HL-60/S4 (cell line): ENCODE measurements around the gene TEX51.

Experiments
- in situ Hi-C: fragments of 300-500 bp; cut with MboI; formaldehyde crosslinking; loops from 2 replicates; pipeline ENCODE4 v1.14.3; 2022; ENCODE audit warnings: low sequenced_read_pairs

TEX51 gene

DNA sequence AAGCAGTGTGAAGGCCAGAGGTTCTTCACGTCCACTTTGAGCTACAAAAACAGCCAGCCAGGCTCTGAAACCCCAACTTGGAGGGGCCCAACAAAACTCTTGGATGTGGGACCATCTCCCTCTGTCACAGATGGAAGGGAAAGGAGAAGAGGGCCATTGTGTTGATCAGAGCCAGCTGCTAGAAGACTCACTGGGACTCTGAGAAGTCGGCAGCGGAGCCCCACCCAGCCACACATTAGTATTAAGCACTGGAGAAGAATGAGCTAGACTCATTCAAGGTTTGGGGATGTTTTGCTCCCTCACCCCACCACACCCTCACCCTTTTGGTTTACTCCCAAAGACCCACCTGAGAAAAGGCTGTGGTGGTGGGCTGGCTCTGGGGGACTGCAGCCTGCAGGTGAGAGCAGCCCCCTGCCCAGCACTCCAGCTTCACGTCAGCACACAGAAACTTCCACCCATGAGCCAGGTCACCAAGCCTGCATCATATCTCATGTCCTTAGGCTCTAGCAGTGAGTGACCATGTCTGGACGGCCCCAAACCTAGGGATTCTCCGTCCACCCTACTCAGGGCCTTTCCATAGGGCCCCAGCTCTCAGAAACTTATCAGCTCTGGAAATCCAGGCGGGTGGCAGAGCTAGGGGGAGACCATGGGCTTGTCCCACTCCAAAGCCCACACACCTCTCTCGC, 12.6 kb downstream of the TEX51 start:
- in situ Hi-C loops: no loop called here

DNA sequence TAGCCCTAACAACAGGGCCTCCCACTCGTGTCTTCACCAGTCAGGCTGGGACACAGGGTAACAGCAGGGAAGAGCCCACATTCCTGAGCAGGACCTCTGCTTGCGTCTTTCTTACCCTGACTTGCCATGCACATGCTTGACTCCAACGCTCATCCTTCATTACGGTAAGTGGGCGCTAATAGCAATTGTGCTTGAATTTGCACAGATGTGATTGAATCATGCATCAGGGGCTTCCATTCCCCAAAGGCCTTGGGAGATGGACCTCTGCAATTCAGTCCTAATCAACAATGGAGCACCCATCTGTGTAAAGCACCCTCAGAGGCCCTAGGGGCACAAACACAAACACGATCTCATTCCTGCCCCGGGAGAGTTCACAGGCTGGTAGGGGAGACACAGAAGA, 13.5 kb downstream of the TEX51 start:
- in situ Hi-C loops: no loop called here

DNA sequence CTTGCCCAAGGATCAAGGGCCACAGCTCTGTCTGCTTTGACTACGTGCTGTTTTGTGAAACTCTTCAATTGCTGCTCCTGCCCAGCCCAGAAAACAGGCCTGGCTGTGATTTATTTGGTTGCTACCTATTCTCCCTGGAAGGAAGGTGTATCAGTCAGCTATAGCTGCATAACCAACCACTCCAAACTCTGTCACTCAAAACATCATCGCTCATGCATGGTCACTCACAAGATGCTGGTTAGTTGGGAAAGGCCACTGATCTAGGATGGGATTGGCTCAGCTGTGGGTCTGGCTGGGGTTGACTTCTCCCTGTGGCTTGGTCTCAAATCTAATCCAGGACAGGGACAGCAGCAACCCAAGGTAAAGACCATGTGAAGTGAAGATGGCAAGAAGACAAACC, 14.6 kb downstream of the TEX51 start:
- in situ Hi-C loops: no loop called here

DNA sequence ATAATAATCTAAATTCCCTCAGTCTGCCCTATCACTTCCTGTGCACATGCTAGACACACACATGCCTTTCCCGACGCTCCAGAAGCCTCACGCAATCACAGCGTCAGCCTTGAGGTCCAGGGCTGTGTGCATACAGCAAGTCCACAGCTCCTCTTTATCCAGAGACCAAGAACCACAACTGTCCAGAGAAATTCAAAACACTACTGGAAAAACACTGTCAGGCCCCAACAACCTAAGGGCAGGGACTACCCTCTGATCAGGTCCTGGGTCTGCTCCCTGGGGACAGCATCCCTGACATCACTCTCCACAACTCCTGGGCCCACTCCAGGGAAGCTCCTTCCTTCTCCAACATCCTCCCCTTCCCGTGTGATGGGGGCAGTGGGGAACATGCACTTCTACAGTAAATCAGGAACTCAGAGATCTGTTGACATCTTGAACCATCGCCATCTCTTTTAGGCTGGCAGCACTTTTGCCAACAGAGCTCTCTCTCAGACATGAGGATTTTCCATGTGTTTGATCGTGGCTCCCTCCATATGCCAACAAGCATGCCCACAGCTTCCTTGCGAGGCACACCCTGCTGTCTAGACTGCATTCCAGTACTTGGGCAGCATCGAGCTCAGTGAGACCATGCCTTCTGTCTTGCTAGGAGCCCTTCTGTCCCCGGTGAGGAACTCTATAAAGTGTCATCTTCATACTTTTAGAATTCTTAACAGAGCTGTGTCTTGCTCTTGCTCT, 15.4 kb downstream of the TEX51 start:
- in situ Hi-C loops: no loop called here

- in situ Hi-C loops: no loop called here
Measured at GRCh38 chr2:126914811-126915500, 16.3 kb downstream of the TEX51 start.

GRCh38 chr2:126915903-126916302, 17.2 kb downstream of the TEX51 start:
- in situ Hi-C loops: no loop called here

DNA sequence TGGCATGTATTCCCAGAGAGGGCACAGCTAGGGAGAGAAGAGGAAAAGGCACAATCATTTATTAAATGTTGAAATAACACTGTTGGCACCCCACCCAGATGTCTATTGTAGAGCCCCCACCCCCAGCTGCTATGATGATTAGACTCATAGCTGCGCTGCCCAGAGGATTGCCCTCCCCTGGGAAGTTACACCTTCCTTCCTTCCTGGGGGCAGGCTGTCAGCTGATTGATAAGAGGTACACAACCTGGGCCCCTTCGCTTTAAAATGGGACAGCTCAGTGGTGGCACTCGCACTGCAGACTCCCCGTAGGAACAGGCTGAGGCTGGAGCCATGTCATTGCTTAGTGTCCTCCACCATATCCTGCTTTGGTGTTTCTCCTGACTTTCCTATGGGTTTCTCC, 18.1 kb downstream of the TEX51 start:
- in situ Hi-C loops: no loop called here

DNA sequence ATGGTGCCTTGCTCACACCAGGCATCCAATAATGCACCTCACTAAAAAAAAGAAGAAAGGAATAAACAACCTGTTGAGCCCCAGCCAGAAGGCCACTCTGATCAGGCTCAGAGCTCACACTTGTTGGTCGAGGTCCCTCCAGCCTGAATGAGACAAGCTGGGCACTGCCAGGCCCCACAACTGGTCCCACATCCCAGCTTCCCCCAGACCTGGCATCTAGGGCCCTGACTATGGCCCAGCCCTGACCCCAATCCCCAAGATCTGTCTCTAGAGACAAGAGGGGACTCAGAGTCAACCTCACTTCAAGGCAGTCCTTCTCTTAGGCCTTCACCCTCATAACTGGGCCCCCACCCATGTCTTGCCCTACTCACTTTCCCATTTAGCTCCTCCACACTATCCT, 22.4 kb downstream of the TEX51 start:
- in situ Hi-C loops: no loop called here

DNA sequence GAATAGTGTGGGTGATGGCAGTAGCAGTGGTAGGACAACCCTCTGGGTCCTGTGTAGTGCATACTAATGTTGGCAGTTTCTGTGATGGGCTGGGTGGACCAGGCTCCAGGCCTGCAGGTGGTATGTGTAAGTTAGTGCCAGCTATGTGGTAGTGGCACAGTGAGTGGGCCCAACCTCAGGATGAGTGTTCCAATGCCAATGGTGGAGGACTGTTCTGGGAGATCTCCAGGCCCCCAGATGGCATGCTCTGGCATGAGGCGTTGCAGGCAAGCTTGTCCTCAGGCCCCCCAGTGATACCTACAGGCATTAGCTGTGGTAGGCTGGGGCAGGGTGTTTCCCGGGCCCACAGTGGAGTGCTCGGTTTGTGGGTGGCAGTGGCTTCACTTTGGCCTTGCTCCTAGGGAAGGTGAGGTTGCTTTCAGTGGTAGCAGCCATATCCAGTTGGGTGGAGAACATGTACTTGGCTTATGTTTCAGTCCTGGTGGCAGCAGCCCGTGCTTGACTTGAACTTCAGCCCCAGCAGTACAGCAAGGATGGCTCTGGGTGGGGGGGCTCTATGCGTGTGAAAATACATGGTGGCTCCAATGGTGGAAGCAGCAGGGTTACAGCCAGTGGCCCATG, 32.4 kb downstream of the TEX51 start:
- in situ Hi-C loops: no loop called here

DNA sequence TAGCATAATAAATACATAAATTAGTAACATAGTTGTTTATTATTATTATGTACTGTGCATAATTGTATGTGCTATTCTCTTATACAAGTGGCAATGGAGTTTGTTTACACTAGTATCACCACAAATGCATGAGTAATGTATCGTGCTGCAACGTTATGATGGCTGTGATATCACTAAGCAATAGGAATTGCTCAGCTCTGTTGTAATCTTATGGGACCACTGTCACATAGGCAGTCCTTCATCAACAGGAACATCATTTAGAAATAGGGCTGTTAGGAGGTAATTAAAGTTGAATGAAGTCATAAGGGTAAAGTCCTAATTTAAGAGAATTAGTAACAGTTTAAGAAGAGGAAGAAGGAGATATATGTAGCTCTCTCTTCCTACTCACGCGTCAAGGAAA, 33.8 kb downstream of the TEX51 start:
- in situ Hi-C loops: no loop called here

GRCh38 chr2:126932966-126933710, 34.4 kb downstream of the TEX51 start:
- in situ Hi-C loops: no loop called here

- in situ Hi-C loops: no loop called here
Measured at GRCh38 chr2:126933711-126934091, 35.0 kb downstream of the TEX51 start.

- in situ Hi-C loops: no loop called here
Measured at GRCh38 chr2:126934809-126935208, 36.1 kb downstream of the TEX51 start.

GRCh38 chr2:126935774-126936173, 37.1 kb downstream of the TEX51 start:
- in situ Hi-C loops: no loop called here

- in situ Hi-C loops: no loop called here
Measured at GRCh38 chr2:126936219-126936723, 37.6 kb downstream of the TEX51 start.

DNA sequence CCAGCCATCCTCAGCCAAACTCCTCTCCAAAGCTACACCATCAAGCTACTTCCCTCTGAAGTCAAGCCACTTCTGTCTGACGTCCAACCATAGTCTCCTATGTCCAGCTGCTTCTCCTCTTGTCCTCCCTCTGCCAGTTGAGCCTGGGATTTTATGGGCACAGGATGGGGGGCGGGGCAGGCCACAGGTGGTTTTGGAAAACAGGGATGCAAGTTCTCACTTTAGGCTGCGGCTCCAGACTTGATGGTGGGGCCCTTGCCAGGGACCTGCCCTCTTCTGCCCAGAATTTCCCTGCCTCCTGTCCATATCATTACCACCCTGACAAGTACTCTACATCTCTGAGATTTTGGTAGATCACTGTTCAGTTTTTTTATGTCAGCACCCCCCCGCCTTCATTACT, 41.6 kb downstream of the TEX51 start:
- in situ Hi-C loops: no loop called here

DNA sequence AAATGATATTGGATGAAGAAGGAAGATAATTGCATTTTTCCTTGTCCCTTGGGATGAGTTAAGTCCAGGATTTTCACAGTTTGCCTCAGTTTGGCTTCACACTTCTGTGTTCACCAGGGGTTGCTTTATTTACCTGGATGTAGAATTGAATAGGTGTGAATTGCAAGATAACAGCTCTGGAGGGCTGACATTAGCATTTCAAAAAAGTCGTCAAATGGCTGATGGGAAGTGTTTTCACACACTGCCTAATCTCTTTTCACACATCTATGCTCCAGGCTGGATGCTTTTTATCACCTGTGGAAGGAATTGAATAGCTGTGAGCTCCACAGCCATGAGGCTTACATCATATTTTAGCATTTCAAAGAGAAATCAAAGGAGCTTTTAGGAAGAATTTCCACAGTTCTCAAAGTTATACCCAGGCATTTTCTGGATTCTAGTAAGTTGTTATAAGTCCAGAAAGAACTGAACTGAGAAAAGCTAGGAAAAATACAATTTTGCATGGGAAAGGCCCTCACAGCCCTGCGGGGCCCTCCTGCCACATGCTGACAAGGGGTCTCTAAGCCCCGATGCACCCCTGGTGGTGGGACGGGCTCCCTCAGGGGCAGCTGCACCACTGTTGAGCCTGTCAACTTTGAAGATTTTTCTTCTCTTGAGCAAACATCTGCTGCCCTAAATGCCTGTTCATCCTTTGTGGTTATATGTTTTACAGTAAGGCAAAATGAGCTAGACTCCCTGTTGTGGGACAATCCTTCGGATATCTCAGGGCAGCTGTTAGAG, 43.9 kb downstream of the TEX51 start:
- in situ Hi-C loops: no loop called here

- in situ Hi-C loops: no loop called here
Measured at GRCh38 chr2:126943612-126944348, 45.1 kb downstream of the TEX51 start.

DNA sequence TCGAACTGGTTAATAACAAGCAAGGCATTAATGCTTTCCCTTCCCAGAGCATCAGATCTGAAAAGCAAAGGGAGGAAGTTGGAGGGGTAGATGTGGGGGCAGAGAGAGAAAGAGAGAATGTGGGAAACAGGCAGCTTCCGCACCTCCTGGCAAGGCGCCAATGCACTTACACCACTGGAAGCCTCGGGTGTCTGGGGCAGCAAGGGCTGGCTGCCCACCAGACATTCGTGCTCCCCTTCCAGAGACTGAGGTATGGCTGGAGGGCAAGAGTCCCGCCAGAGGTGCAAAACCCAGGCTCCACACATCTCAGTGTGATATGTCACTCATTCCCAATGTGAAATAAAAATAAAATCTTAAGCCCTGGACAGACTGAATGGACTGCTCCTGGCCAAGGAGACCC, 46.4 kb downstream of the TEX51 start:
- in situ Hi-C loops: no loop called here
